ENCODE measurements around the gene MKX.

The MKX gene

DNA sequence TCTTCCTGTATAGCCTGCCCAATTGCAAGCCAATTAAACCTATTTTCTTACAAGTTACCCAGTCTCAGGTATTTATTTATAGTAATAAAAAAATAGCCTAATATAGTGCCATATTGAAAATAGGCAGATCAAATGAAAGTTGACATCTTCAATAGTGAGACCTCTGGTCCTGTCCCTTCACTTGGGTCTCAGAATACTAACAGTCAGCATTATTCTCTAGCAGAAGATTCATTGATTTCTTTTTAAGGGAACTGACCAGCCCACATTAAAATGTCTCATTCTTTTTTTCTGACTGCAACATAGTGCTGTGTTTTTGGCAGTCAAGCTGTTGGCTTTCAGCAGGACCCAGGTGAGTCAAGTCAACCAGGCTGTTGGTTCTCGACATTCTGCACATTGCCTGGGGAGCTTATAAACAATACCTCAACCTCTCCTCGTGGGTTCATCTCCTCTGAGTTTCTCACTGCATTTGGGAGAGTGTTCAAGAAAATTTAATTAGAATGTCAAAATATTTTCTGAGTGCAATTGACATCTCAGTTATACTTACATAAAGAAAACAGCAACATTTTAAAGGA lies 109.8 kb downstream of the MKX start:
- Histone ChIP-seq H3K27ac (no peak overlapping the region), H3K4me1 (no peaks in the 10 kb centered on the region), H3K9me3 (no peaks in the 10 kb centered on the region), H3K4me3 (no peak overlapping the region), H3K27me3 (no peaks in the 10 kb centered on the region), H3K36me3 (no peaks in the 10 kb centered on the region)
- DNase-seq, result no peak
- intact Hi-C loops (cut with DNase I; ENCODE audit: low total_unique reads), result no loop called here
- TF ChIP-seq, protein P1, sequence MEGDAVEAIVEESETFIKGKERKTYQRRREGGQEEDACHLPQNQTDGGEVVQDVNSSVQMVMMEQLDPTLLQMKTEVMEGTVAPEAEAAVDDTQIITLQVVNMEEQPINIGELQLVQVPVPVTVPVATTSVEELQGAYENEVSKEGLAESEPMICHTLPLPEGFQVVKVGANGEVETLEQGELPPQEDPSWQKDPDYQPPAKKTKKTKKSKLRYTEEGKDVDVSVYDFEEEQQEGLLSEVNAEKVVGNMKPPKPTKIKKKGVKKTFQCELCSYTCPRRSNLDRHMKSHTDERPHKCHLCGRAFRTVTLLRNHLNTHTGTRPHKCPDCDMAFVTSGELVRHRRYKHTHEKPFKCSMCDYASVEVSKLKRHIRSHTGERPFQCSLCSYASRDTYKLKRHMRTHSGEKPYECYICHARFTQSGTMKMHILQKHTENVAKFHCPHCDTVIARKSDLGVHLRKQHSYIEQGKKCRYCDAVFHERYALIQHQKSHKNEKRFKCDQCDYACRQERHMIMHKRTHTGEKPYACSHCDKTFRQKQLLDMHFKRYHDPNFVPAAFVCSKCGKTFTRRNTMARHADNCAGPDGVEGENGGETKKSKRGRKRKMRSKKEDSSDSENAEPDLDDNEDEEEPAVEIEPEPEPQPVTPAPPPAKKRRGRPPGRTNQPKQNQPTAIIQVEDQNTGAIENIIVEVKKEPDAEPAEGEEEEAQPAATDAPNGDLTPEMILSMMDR (IDR thresholded peaks at IDR 0.05), result no peak

DNA sequence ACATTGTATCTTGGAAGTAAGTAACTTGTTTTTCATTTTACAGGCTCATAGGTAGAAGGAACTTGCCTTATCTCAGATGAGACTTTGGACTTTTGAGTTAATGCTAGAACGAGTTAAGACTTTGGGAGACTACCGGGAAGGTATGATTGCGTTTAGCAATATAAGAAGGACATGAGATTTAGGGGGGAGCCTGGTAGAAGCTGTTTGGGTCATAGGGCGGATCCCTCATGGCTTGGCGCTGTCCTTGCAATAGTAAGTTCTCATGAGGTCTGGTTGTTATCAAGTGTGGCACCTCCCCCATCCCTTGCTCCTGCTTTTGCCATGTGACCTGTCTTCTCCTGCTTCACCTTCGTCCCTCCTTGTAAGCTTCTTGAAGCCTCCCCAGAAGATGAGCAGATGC lies 110.3 kb downstream of the MKX start:
- H3K4me1 ChIP-seq, result no peaks in the 10 kb centered on the region
- no peak overlapping the region for H3K27ac ChIP-seq
- H3K4me3 ChIP-seq, result no peak overlapping the region
- intact Hi-C loops (cut with DNase I; ENCODE audit: low total_unique reads), result no loop called here
- H3K9me3 ChIP-seq, result no peaks in the 10 kb centered on the region
- H3K27me3 ChIP-seq, result no peaks in the 10 kb centered on the region
- H3K36me3 ChIP-seq, result no peaks in the 10 kb centered on the region
- TF ChIP-seq, protein P1 (IDR thresholded peaks at IDR 0.05), result no peak
- DNase-seq, result no peak

DNA sequence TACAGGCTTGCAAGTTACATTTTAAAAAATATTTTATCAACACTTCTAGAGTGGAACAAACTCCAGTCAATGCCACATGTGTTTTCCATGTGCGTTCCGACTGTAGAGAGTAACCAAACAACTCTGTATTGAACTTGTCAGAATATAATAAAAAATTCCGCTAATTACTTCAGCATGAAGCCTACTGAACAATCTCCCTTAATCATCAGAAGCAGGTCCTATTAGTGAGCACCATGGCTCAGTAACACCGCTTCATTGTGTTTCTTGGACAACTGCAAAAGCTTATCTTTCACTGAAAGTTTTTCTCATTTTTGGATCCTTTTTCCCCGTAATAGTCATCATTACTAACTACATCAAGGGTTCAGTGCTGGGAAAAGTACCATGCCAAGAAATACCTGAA lies 117.0 kb downstream of the MKX start:
- Histone ChIP-seq H3K27me3 (no peaks in the 10 kb centered on the region), H3K9me3 (no peaks in the 10 kb centered on the region), H3K4me3 (no peak overlapping the region), H3K4me1 (no peaks in the 10 kb centered on the region), H3K36me3 (no peaks in the 10 kb centered on the region), H3K27ac (no peak overlapping the region)
- TF ChIP-seq, protein P1 (IDR thresholded peaks at IDR 0.05), result no peak
- intact Hi-C loops (cut with DNase I; ENCODE audit: low total_unique reads), result no loop called here
- DNase-seq, result no peak

DNA sequence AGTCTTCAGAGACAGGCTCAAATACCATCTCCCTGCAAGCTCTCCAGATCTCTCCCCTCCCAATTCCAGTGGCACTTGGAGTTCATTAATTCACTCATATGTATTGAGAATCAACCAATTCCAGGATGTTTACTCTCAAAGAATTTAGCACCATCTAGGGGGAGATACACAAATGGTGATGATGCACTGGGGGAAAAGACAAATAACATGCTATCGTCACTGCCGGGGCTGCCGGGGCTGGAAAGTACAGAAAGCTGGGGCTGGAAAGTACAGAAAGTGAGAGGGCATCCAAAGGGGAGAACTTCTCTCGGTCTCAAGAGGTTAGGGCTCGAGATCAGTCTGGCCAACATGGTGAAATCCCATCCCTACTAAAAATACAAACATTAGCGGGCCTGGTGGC lies 118.7 kb downstream of the MKX start:
- intact Hi-C loops (cut with DNase I; ENCODE audit: low total_unique reads), result no loop called here
- TF ChIP-seq, protein P1 (IDR thresholded peaks at IDR 0.05), result no peak
- H3K27me3 ChIP-seq, result no peaks in the 10 kb centered on the region
- H3K4me1 ChIP-seq, result peaks cover 0 to 5% (median 0%) of the 10 kb centered on the region in 4 donors
- DNase-seq, result peak in 1 of 2 donors; percentile 41
- no peak overlapping the region for H3K27ac ChIP-seq
- H3K9me3 ChIP-seq, result no peaks in the 10 kb centered on the region
- H3K4me3 ChIP-seq, result no peak overlapping the region
- no peaks in the 10 kb centered on the region for H3K36me3 ChIP-seq

DNA sequence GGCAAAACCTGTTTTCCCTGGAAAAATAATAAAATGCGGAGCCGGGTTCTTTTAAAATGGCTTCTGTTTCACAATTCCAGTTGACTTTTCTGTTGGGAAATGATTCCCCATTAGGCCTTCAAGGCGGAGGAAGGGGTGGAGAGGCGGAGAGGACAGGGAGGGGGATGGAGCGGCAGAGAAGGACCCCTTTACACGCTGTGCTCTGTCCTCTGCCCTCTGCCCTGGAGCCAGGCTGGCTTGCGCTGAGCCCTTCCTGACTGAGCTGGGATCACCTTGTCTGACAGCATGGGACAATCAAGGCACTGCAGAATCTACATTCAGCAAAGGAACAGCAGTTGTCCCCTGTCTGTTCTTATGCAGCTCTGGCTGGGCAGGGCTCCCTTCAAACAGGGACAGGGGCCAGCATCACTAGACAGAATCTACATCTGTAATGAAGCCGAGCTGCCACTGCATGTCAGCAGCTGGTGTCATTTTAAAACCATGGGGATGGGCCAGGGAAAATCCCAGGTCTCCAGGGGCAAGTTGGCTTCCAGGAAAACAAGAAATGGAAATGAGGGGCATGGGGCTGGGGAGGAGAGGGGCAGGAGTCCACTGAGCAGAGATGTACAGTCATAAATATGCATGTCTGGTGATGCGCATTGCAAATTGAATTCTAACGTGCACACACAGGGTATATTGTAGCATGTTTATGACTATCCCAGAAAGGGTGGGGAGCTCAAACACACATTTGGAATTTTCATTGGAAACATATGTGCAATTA lies 120.0 kb downstream of the MKX start:
- H3K4me3 ChIP-seq, result no peak overlapping the region
- no peaks in the 10 kb centered on the region for H3K27me3 ChIP-seq
- TF ChIP-seq, protein P1 (IDR thresholded peaks at IDR 0.05), result no peak
- intact Hi-C loops (cut with DNase I; ENCODE audit: low total_unique reads), result no loop called here
- H3K27ac ChIP-seq, result no peak overlapping the region
- DNase-seq, result no peak
- H3K36me3 ChIP-seq, result no peaks in the 10 kb centered on the region
- peaks cover 0 to 16% (median 8%) of the 10 kb centered on the region in 4 donors for H3K4me1 ChIP-seq
- no peaks in the 10 kb centered on the region for H3K9me3 ChIP-seq

Data from tibial artery (tissue), 4 donors.